Ishikawa (cell line): ENCODE data around the gene GAS7.

Experiments used
- CEBPB ChIP-seq: IDR thresholded peaks from 2 replicates; pipeline ENCODE4 v1.6.1; 2012
- CREB1 ChIP-seq: IDR thresholded peaks from 2 replicates; pipeline ENCODE4 v1.6.1; 2012; ENCODE audit warnings: low read depth
- EGR1 ChIP-seq: IDR thresholded peaks from 2 replicates; pipeline ENCODE4 v1.6.1; 2012
- EP300 ChIP-seq: IDR thresholded peaks from 2 replicates; pipeline ENCODE4 v1.6.1; 2012; ENCODE audit warnings: borderline replicate concordance
- NFIC ChIP-seq: IDR thresholded peaks from 2 replicates; pipeline ENCODE4 v1.6.1; 2012
- RAD21 ChIP-seq: IDR thresholded peaks from 2 replicates; pipeline ENCODE4 v1.6.1; 2012; ENCODE audit warnings: low read depth
- TAF1 ChIP-seq: IDR thresholded peaks from 2 replicates; pipeline ENCODE4 v1.6.1; 2012; ENCODE audit warnings: low read depth, mild to moderate bottlenecking
- TEAD4 ChIP-seq: IDR thresholded peaks from 2 replicates; pipeline ENCODE4 v1.6.1; 2012
- YY1 ChIP-seq: IDR thresholded peaks from 2 replicates; pipeline ENCODE4 v1.6.1; 2012; ENCODE audit warnings: low read depth
- TF ChIP-seq, protein P1 (sequence below): IDR thresholded peaks from 2 replicates; pipeline ENCODE4 v1.6.1; 2012; ENCODE audit warnings: low read depth, mild to moderate bottlenecking
- TF ChIP-seq, protein P2 (sequence below): IDR thresholded peaks from 2 replicates; pipeline ENCODE4 v1.6.1; 2012

GRCh38 chr17:9918352-9918751 is 280.1 kb downstream of the GAS7 start:
- TF ChIP-seq TAF1 (no peak), RAD21 (no peak), EP300 (no peak), CREB1 (no peak), TEAD4 (no peak), CEBPB (no peak), YY1 (no peak), EGR1 (no peak), NFIC (no peak)
- TF ChIP-seq, protein P1, sequence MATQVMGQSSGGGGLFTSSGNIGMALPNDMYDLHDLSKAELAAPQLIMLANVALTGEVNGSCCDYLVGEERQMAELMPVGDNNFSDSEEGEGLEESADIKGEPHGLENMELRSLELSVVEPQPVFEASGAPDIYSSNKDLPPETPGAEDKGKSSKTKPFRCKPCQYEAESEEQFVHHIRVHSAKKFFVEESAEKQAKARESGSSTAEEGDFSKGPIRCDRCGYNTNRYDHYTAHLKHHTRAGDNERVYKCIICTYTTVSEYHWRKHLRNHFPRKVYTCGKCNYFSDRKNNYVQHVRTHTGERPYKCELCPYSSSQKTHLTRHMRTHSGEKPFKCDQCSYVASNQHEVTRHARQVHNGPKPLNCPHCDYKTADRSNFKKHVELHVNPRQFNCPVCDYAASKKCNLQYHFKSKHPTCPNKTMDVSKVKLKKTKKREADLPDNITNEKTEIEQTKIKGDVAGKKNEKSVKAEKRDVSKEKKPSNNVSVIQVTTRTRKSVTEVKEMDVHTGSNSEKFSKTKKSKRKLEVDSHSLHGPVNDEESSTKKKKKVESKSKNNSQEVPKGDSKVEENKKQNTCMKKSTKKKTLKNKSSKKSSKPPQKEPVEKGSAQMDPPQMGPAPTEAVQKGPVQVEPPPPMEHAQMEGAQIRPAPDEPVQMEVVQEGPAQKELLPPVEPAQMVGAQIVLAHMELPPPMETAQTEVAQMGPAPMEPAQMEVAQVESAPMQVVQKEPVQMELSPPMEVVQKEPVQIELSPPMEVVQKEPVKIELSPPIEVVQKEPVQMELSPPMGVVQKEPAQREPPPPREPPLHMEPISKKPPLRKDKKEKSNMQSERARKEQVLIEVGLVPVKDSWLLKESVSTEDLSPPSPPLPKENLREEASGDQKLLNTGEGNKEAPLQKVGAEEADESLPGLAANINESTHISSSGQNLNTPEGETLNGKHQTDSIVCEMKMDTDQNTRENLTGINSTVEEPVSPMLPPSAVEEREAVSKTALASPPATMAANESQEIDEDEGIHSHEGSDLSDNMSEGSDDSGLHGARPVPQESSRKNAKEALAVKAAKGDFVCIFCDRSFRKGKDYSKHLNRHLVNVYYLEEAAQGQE: no peak
- TF ChIP-seq, protein P2, sequence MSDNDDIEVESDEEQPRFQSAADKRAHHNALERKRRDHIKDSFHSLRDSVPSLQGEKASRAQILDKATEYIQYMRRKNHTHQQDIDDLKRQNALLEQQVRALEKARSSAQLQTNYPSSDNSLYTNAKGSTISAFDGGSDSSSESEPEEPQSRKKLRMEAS: no peak
